ENCODE data around the gene PPP1R2.
"Not testable (repeated sequence)": the region's sequence is repeated elsewhere in the genome, so short reads cannot be mapped to it uniquely, and the experiment has no call there.

PPP1R2 gene

DNA sequence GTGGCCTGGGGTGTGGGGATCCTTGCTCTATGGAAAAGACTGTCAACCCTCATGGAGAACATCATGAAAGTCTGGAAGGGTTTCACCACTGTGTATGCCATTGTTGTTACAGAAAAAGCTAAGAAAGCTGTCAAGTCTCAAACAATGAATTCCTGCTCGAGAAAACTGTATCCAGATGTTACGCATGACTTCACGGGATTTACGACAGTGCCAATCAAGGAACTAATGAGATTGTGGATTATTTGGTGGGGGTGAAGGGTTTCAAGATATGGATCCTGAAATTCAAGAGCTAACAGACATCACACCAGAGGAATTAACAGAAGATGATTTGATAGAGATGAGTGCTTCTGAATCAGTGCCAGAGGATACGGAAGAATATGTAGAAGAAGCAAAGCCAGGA, 7.8 kb downstream of the PPP1R2 start:
- DNase-seq: no peak

- no peak for DNase-seq
Observed at GRCh38 chr3:195532834-195533233, 10.3 kb downstream of the PPP1R2 start.

DNA sequence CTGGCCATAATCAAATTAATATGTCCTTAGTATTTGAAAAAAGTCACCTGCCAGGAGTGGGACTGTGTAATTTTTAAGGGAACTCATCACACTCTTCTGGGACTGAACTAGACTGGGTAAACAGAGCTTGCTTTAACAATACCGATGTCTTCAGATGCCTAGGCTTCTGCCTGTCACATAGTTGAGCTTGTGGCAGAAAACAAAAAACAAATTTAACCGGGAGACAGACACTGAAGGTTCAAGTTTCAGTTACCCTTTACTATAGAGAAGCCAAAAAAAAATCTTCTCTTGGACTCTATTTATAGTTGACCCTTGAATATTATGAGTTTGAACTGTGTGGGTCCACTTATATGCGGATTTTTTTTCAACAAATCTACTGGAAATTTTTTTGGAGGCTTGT, 10.8 kb downstream of the PPP1R2 start:
- no peak for DNase-seq

- DNase-seq: no peak
Observed at GRCh38 chr3:195531683-195532082, 11.4 kb downstream of the PPP1R2 start.

GRCh38 chr3:195526492-195526891, 16.6 kb downstream of the PPP1R2 start:
- DNase-seq: no peak

GRCh38 chr3:195524171-195524896, 18.8 kb downstream of the PPP1R2 start:
- no peak for DNase-seq

- DNase-seq: peak; percentile 22
Observed at GRCh38 chr3:195522254-195523023, 20.7 kb downstream of the PPP1R2 start.

DNA sequence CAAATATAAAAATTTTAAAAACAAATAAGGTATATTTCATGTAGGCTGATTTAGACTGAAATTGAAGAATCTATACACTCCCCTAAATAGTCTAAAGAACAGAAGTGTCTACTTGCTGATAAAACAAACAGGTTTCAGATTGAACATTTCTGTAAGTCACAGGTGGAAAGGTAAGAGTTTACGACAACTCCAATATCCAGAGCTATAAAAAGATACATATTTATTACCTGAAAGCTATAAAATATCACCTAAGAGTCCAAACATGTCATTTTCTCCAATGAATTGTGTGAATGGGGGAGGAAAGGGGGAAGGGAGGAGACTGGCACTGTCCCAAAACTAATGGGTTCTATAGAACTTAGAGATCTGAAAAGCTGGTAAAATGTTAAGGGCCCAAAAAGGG, 26.1 kb downstream of the PPP1R2 start:
- peak; percentile 31 for DNase-seq

- not testable (repeated sequence) for DNase-seq
Observed at GRCh38 chr3:195514610-195515235, 28.4 kb downstream of the PPP1R2 start.

GRCh38 chr3:195512798-195513345, 30.3 kb downstream of the PPP1R2 start:
- DNase-seq: no peak

DNA sequence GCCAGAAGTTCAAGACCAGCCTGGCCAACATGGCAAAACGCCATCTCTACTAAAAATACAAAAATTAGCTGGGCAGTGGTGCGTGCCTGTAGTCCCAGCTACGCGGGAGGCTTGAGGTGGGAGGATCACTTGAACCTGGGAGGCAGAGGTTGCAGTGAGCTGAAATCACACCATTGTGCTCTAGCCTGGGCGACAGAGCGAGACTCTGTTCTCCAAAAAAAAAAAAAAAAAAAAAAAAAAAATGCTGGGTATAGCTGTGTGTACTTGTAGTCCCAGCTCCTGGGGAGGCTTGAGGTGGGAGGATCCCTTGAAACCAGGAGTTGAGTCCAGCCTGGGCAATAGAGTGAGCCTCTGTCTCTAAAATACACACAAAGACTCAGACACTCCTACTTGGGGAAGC, 32.0 kb downstream of the PPP1R2 start:
- DNase-seq: no peak

GRCh38 chr3:195508185-195508584, 34.9 kb downstream of the PPP1R2 start:
- DNase-seq: no peak

GRCh38 chr3:195475614-195476013, 67.5 kb downstream of the PPP1R2 start:
- no peak for DNase-seq

- not testable (repeated sequence) for DNase-seq
Observed at GRCh38 chr3:195475116-195475515, 68.0 kb downstream of the PPP1R2 start.

DNA sequence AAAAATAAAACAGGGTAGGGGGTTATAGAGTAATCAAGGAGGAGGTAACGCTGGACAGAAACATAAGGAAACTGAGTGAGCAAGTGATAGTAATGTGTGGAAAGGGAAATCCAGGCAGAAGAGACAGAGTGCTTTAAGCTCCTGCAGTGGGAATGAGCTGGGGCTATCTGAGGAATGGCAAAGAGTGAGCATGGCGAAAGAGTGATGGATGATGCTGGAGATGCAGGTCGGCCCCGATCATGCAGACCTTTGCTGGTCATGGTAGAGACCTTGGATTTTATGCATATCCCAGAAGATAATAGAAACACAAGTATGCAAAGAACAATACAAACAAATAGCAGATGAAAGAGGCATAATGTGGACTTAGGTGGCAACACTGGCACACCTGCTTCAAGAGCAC, 74.3 kb downstream of the PPP1R2 start:
- no peak for DNase-seq

- DNase-seq: no peak
Observed at GRCh38 chr3:195468391-195468776, 74.7 kb downstream of the PPP1R2 start.

DNA sequence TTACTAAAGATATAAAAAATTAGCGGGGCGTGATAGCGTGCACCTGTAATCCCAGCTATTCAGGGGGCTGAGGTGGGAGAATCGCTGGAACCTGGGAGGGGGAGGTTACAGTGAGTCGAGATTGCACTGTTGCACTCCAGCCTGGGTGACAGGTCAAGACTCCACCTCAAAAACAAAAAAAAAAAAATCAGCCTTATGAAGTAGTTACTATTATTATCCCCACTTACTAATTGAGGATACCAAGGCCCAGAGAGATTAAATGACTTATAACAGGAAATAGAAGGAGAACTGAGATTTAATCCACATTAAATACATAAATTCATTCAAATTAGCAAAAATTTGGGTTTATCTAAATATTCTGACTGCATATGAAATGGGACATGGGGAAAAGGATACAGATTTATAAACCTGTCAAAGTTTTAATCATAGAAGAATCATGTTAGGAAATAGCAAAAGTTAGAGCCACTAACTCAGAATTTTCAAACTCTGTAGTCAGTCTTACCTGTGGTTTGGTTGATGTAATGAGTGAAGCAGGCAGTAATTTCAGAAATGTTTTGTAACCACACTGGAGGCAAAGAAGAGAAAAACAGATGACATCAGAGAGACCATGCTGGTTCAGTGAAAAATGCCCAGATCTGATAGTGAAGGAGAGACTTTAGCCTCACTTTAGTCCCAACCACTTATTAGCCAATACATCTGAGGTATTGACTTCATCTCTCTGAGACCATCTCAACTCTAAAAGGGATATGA, 75.3 kb downstream of the PPP1R2 start:
- DNase-seq: no peak

GRCh38 chr3:195466251-195466650, 76.9 kb downstream of the PPP1R2 start:
- no peak for DNase-seq
